HCT116 (cell line): ENCODE results near the gene PPIF. TPM values are rescaled to one million over a fixed set of nuclear protein-coding genes. Genes with fewer than 3 reads are reported as not detected.

ENCODE experiments used
- total RNA-seq: library from RNA; stranded (reverse); gene quantifications from one replicate; pipeline ENCODE4 v1.2.1, GENCODE V29; 2021; ENCODE audit not compliant: unreplicated experiment

PPIF gene
- total RNA-seq, 1 experiment from 2014 or later = 85.0 TPM

Other genes with a start within 250 kb of the PPIF start
- 7.0 TPM for gene ZCCHC24, start 98.2 kb downstream of the PPIF start, total RNA-seq
- 5.6 TPM for gene EIF5AL1, start 165.1 kb downstream of the PPIF start, total RNA-seq
- 6.9 TPM for gene SFTPA2, start 212.9 kb downstream of the PPIF start, total RNA-seq